HEK293 (cell line): Measurements from ENCODE around the gene EFHC1.
"Not testable (repeated sequence)": the region's sequence is repeated elsewhere in the genome, so short reads cannot be mapped to it uniquely, and the experiment has no call there.

Experiments used
- CTCF ChIA-PET: fragments of 350-600 bp; formaldehyde crosslinking; extraction: SDS; loops from one replicate; lab custom pipeline; 2021; ENCODE audit warnings: antibody characterized with exemption; lab: Yijun Ruan, JAX
- POLR2A ChIA-PET: fragments of 300-600 bp; formaldehyde crosslinking; extraction: SDS; loops from one replicate; lab custom pipeline; 2020; ENCODE audit warnings: antibody characterized with exemption, inconsistent platforms; lab: Yijun Ruan, JAX
- H3K27ac ChIP-seq: fragments of 200-500 bp; sonication (Bioruptor generic); 2 replicates; pipeline ENCODE4 v1.5.1; 2014; ENCODE audit warnings: low read depth, low read length, control low read depth, inconsistent platforms; ENCODE audit errors: extremely low read depth
- H3K36me3 ChIP-seq, 2 experiments: fragments of 200-500 bp in 1 of 2; sonication (Bioruptor generic) in 1 of 2; 1 replicate in 1 of 2; 2 replicates in 1 of 2; pipeline ENCODE4 v1.5.1; 2014 to 2017; ENCODE audit warnings: inconsistent platforms in 2 of 2, low read length in 2 of 2; ENCODE audit not compliant: control insufficient read depth in 2 of 2, insufficient read depth in 1 of 2
- H3K4me1 ChIP-seq: fragments of 200-500 bp; sonication (Bioruptor generic); 2 replicates; pipeline ENCODE4 v1.5.1; 2014; ENCODE audit warnings: mild to moderate bottlenecking, low read length, inconsistent platforms; ENCODE audit not compliant: control insufficient read depth, insufficient read depth
- H3K4me3 ChIP-seq: 2 replicates; pipeline ENCODE4 v1.5.1; 2011; ENCODE audit warnings: low read depth, mild to moderate bottlenecking, control low read depth, low read length, moderate library complexity
- H3K9me3 ChIP-seq: fragments of 200-500 bp; sonication (Bioruptor generic); 2 replicates; pipeline ENCODE4 v1.5.1; 2014; ENCODE audit warnings: low read depth, low read length, inconsistent platforms; ENCODE audit not compliant: control insufficient read depth, insufficient read depth
- GLI4 ChIP-seq: fragments of 450-650 bp; formaldehyde crosslinking; IDR thresholded peaks from 2 replicates; pipeline ENCODE4 v1.5.1; 2016; ENCODE audit warnings: missing biosample characterization, missing genetic modification characterization
- HOXD13 ChIP-seq: sonication (generic); formaldehyde crosslinking; IDR thresholded peaks from 2 replicates; pipeline ENCODE4 v1.8.0; 2022; ENCODE audit warnings: missing genetic modification reagents, borderline replicate concordance
- KLF7 ChIP-seq: fragments of 450-650 bp; formaldehyde crosslinking; IDR thresholded peaks from 2 replicates; pipeline ENCODE4 v1.5.1; 2016; ENCODE audit warnings: missing biosample characterization, missing genetic modification characterization, borderline replicate concordance
- MZF1 ChIP-seq: fragments of 450-650 bp; formaldehyde crosslinking; IDR thresholded peaks from 2 replicates; pipeline ENCODE4 v1.5.1; 2017; ENCODE audit warnings: missing biosample characterization, missing genetic modification characterization, borderline replicate concordance
- PATZ1 ChIP-seq: fragments of 450-650 bp; formaldehyde crosslinking; IDR thresholded peaks from 2 replicates; pipeline ENCODE4 v1.5.1; 2016; ENCODE audit warnings: missing biosample characterization, missing genetic modification characterization
- PRDM6 ChIP-seq: fragments of 450-650 bp; formaldehyde crosslinking; IDR thresholded peaks from 2 replicates; pipeline ENCODE4 v1.5.1; 2017; ENCODE audit warnings: missing biosample characterization, missing genetic modification characterization
- RBAK ChIP-seq: fragments of 450-650 bp; formaldehyde crosslinking; IDR thresholded peaks from 2 replicates; pipeline ENCODE4 v1.5.1; 2016; ENCODE audit warnings: missing biosample characterization, missing genetic modification characterization
- SCRT2 ChIP-seq: fragments of 450-650 bp; formaldehyde crosslinking; IDR thresholded peaks from 2 replicates; pipeline ENCODE4 v1.5.1; 2016; ENCODE audit warnings: missing biosample characterization, missing genetic modification characterization
- ZNF121 ChIP-seq: fragments of 450-650 bp; formaldehyde crosslinking; IDR thresholded peaks from 2 replicates; pipeline ENCODE4 v1.5.1; 2016; ENCODE audit warnings: missing biosample characterization, missing genetic modification characterization
- ZNF146 ChIP-seq: fragments of 450-650 bp; formaldehyde crosslinking; IDR thresholded peaks from 2 replicates; pipeline ENCODE4 v1.5.1; 2016; ENCODE audit warnings: missing biosample characterization, missing genetic modification characterization
- ZNF16 ChIP-seq: fragments of 450-650 bp; formaldehyde crosslinking; IDR thresholded peaks from 2 replicates; pipeline ENCODE4 v1.5.1; 2016; ENCODE audit warnings: low read depth, missing biosample characterization, missing genetic modification characterization
- ZNF221 ChIP-seq: fragments of 450-650 bp; formaldehyde crosslinking; IDR thresholded peaks from 2 replicates; pipeline ENCODE4 v1.5.1; 2017; ENCODE audit warnings: missing biosample characterization, missing genetic modification characterization, borderline replicate concordance
- ZNF24 ChIP-seq: fragments of 450-650 bp; formaldehyde crosslinking; IDR thresholded peaks from 2 replicates; pipeline ENCODE4 v1.5.1; 2016; ENCODE audit warnings: missing biosample characterization, missing genetic modification characterization
- ZNF302 ChIP-seq: fragments of 450-650 bp; formaldehyde crosslinking; IDR thresholded peaks from 2 replicates; pipeline ENCODE4 v1.5.1; 2016; ENCODE audit warnings: missing biosample characterization, missing genetic modification characterization, low read depth
- ZNF362 ChIP-seq: fragments of 450-650 bp; formaldehyde crosslinking; IDR thresholded peaks from 2 replicates; pipeline ENCODE4 v1.5.1; 2016; ENCODE audit warnings: missing biosample characterization, missing genetic modification characterization
- ZNF449 ChIP-seq: fragments of 450-650 bp; formaldehyde crosslinking; IDR thresholded peaks from 2 replicates; pipeline ENCODE4 v1.5.1; 2017; ENCODE audit warnings: missing biosample characterization, mild to moderate bottlenecking, missing genetic modification characterization, moderate library complexity
- ZNF585B ChIP-seq: fragments of 450-650 bp; formaldehyde crosslinking; IDR thresholded peaks from 2 replicates; pipeline ENCODE4 v1.5.1; 2016; ENCODE audit warnings: missing biosample characterization, missing genetic modification characterization
- ZNF596 ChIP-seq: fragments of 450-650 bp; IDR thresholded peaks from 2 replicates; pipeline ENCODE4 v1.5.0; 2018; ENCODE audit warnings: missing biosample characterization, mild to moderate bottlenecking, missing genetic modification characterization, moderate library complexity
- ZNF623 ChIP-seq: fragments of 450-650 bp; formaldehyde crosslinking; IDR thresholded peaks from 2 replicates; pipeline ENCODE4 v1.5.1; 2016; ENCODE audit warnings: missing biosample characterization, missing genetic modification characterization
- ZNF701 ChIP-seq: fragments of 450-650 bp; formaldehyde crosslinking; IDR thresholded peaks from 2 replicates; pipeline ENCODE4 v1.5.1; 2016; ENCODE audit warnings: missing biosample characterization, missing genetic modification characterization
- ZSCAN23 ChIP-seq: fragments of 450-650 bp; formaldehyde crosslinking; IDR thresholded peaks from 2 replicates; pipeline ENCODE4 v1.5.1; 2016; ENCODE audit warnings: missing biosample characterization, missing genetic modification characterization
- TF ChIP-seq, protein P1 (sequence below): fragments of 450-650 bp; formaldehyde crosslinking; IDR thresholded peaks from 2 replicates; pipeline ENCODE4 v1.5.1; 2016; ENCODE audit warnings: missing biosample characterization, missing genetic modification characterization, borderline replicate concordance

The EFHC1 gene

DNA sequence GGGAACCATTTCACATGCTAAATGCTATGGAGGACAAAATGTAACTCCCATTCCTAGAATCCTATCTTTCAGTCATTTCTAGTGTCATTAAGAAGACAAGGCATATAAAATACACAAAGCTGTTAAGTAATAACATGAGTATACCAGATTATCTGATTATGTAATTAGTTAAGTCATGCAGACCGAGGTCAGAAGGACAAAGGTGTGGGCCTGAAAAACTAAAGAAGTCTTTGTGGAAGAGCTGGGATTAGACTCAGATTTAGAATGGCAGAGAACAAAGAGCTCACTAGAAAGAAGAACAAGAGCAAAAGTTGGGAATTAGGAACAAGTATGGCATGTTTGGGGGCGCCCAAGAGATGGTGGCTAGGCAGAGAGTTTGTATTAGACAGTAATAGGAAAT is 37.0 kb downstream of the EFHC1 start (continued):
- TF ChIP-seq, protein P1, sequence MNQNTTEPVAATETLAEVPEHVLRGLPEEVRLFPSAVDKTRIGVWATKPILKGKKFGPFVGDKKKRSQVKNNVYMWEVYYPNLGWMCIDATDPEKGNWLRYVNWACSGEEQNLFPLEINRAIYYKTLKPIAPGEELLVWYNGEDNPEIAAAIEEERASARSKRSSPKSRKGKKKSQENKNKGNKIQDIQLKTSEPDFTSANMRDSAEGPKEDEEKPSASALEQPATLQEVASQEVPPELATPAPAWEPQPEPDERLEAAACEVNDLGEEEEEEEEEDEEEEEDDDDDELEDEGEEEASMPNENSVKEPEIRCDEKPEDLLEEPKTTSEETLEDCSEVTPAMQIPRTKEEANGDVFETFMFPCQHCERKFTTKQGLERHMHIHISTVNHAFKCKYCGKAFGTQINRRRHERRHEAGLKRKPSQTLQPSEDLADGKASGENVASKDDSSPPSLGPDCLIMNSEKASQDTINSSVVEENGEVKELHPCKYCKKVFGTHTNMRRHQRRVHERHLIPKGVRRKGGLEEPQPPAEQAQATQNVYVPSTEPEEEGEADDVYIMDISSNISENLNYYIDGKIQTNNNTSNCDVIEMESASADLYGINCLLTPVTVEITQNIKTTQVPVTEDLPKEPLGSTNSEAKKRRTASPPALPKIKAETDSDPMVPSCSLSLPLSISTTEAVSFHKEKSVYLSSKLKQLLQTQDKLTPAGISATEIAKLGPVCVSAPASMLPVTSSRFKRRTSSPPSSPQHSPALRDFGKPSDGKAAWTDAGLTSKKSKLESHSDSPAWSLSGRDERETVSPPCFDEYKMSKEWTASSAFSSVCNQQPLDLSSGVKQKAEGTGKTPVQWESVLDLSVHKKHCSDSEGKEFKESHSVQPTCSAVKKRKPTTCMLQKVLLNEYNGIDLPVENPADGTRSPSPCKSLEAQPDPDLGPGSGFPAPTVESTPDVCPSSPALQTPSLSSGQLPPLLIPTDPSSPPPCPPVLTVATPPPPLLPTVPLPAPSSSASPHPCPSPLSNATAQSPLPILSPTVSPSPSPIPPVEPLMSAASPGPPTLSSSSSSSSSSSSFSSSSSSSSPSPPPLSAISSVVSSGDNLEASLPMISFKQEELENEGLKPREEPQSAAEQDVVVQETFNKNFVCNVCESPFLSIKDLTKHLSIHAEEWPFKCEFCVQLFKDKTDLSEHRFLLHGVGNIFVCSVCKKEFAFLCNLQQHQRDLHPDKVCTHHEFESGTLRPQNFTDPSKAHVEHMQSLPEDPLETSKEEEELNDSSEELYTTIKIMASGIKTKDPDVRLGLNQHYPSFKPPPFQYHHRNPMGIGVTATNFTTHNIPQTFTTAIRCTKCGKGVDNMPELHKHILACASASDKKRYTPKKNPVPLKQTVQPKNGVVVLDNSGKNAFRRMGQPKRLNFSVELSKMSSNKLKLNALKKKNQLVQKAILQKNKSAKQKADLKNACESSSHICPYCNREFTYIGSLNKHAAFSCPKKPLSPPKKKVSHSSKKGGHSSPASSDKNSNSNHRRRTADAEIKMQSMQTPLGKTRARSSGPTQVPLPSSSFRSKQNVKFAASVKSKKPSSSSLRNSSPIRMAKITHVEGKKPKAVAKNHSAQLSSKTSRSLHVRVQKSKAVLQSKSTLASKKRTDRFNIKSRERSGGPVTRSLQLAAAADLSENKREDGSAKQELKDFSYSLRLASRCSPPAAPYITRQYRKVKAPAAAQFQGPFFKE (tag by site-specific recombination): no peak
- no peak for TF ChIP-seq ZNF585B (tag by site-specific recombination)
- TF ChIP-seq SCRT2 (tag by site-specific recombination): no peak
- TF ChIP-seq MZF1 (tag by site-specific recombination): no peak

DNA sequence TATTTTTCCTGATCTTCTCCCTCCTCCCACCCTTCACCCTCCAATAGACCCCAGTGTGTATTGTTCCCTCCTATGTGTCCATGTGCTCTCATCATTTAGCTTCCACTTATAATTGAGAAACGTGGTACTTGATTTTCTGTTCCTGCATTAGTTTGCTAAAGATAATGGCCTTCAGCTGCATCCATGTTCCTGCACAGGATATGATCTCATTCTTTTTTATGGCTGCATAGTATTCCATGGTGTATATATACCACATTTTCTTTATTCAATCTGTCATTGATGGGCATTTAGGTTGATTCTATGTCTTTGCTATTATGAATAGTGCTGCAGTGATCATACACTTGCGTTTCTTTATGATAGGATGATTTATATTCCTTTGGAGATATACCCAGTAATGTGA is 41.1 kb downstream of the EFHC1 start:
- H3K4me3 ChIP-seq, POLR2A ChIA-PET, H3K27ac ChIP-seq, H3K9me3 ChIP-seq: not testable (repeated sequence)
- TF ChIP-seq ZNF146 (tag by site-specific recombination): peak; percentile 87
- TF ChIP-seq, all 188 proteins: peak for 1; not testable (repeated sequence) for 187
- CTCF ChIA-PET, H3K36me3 ChIP-seq, H3K4me1 ChIP-seq: not testable (repeated sequence)

DNA sequence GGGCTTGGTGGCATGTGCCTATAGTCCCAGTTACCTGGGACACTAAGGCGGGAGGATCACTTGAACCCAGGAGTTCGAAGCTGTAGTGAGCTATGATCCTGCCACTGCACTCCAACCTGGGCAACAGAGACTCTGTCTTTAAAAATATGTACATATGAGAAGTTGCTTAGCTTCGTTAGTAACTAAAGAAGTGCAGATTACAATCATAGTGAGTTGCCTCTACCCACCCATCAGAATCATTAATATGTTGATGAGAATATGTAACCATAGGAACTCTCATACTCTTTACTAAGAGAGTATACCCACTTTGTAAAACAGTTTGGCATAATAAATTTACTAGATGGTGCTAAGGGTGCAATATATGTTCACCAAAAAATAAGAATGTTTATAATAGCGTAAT is 54.0 kb downstream of the EFHC1 start:
- H3K4me3 ChIP-seq: no peak overlapping the region
- no peaks in the 10 kb centered on the region for H3K4me1 ChIP-seq
- ChIA-PET POLR2A (interaction anchor here (1.0 kb wide), 1 partner anchor 26 kb away, joined by 4 read pairs; no protein-coding TSS in a partner anchor), CTCF (no interaction called here)
- no peak overlapping the region for H3K27ac ChIP-seq
- no peaks in the 10 kb centered on the region for H3K36me3 ChIP-seq
- H3K9me3 ChIP-seq: no peaks in the 10 kb centered on the region
- TF ChIP-seq ZNF16 (tag by site-specific recombination) (no peak), ZNF449 (tag by site-specific recombination) (no peak), ZSCAN23 (tag by site-specific recombination) (no peak), ZNF221 (no peak), ZNF701 (tag by site-specific recombination) (no peak), ZNF302 (no peak), HOXD13 (CRISPR knock-in tag) (no peak), ZNF121 (tag by site-specific recombination) (no peak), ZNF362 (tag by site-specific recombination) (no peak), PATZ1 (tag by site-specific recombination) (no peak), KLF7 (tag by site-specific recombination) (no peak), PRDM6 (tag by site-specific recombination) (no peak), RBAK (tag by site-specific recombination) (no peak), ZNF24 (tag by site-specific recombination) (no peak), ZNF596 (tag by site-specific recombination) (no peak), ZNF623 (tag by site-specific recombination) (no peak), GLI4 (tag by site-specific recombination) (no peak)
